Measurements from ENCODE around the gene RUNX3. TPM values are rescaled to one million over a fixed set of nuclear protein-coding genes. Genes with fewer than 3 reads are reported as not detected.

The RUNX3 gene
- total RNA-seq, 1 donor, result not detected

- H3K4me3 ChIP-seq (ENCODE audit: low read depth, low read length), result no peak overlapping the region
- TF ChIP-seq CTCF (IDR thresholded peaks at IDR 0.05; ENCODE audit: insufficient read depth, low read length), result no peak
- no peak for DNase-seq (ENCODE audit: low read depth)
Observed at GRCh38 chr1:24928689-24929397, 1.2 kb downstream of the RUNX3 start.

- no peak for TF ChIP-seq CTCF (IDR thresholded peaks at IDR 0.05; ENCODE audit: insufficient read depth, low read length)
- peak; percentile 47 for DNase-seq (ENCODE audit: low read depth)
- H3K4me3 ChIP-seq (ENCODE audit: low read depth, low read length), result no peak overlapping the region
Observed at GRCh38 chr1:24927988-24928688, 1.9 kb downstream of the RUNX3 start.

GRCh38 chr1:24927473-24927872, 2.6 kb downstream of the RUNX3 start:
- no peak for TF ChIP-seq CTCF (IDR thresholded peaks at IDR 0.05; ENCODE audit: insufficient read depth, low read length)
- DNase-seq (ENCODE audit: low read depth), result no peak
- H3K4me3 ChIP-seq (ENCODE audit: low read depth, low read length), result no peak overlapping the region

GRCh38 chr1:24926563-24927249, 3.4 kb downstream of the RUNX3 start:
- DNase-seq (ENCODE audit: low read depth), result no peak
- H3K4me3 ChIP-seq (ENCODE audit: low read depth, low read length), result no peak overlapping the region

GRCh38 chr1:24925963-24926362, 4.1 kb downstream of the RUNX3 start:
- no peak overlapping the region for H3K4me3 ChIP-seq (ENCODE audit: low read depth, low read length)
- DNase-seq (ENCODE audit: low read depth), result no peak
- no peak for TF ChIP-seq CTCF (IDR thresholded peaks at IDR 0.05; ENCODE audit: insufficient read depth, low read length)

More at GRCh38 chr1:24926563-24927249, 3.4 kb downstream of the RUNX3 start:
- TF ChIP-seq CTCF (IDR thresholded peaks at IDR 0.05; ENCODE audit: insufficient read depth, low read length), result no peak

GRCh38 chr1:24925082-24925779, 4.8 kb downstream of the RUNX3 start:
- H3K4me3 ChIP-seq (ENCODE audit: low read depth, low read length), result no peak overlapping the region
- no peak for DNase-seq (ENCODE audit: low read depth)
- no peak for TF ChIP-seq CTCF (IDR thresholded peaks at IDR 0.05; ENCODE audit: insufficient read depth, low read length)

Data from fibroblast of the aortic adventitia (primary cell).